Smooth muscle cell (in vitro differentiated cells): Measurements from ENCODE around the gene PRR5. TPM values are rescaled to one million over a fixed set of nuclear protein-coding genes. Genes with fewer than 3 reads are reported as not detected.

ENCODE experiments used
- DNase-seq: peaks from one replicate; lab custom pipeline; 2025; ENCODE audit not compliant: unreplicated experiment; lab: John Stamatoyannopoulos, UW
- H2AFZ ChIP-seq: fragments of 200-600 bp; sonication (generic); 2 replicates; pipeline ENCODE4 v1.6.0; 2016; ENCODE audit warnings: antibody characterized with exemption, low read depth, mild to moderate bottlenecking
- H3F3A ChIP-seq: fragments of 200-600 bp; sonication (generic); 2 replicates; pipeline ENCODE4 v1.6.0; 2017; ENCODE audit warnings: antibody characterized with exemption, low read depth
- H3K27ac ChIP-seq: fragments of 200-600 bp; sonication (generic); 2 replicates; pipeline ENCODE4 v1.5.1; 2016; ENCODE audit warnings: low read depth, mild to moderate bottlenecking
- H3K27me3 ChIP-seq: fragments of 200-600 bp; sonication (generic); 2 replicates; pipeline ENCODE4 v1.6.1; 2016; ENCODE audit warnings: low read depth, mild to moderate bottlenecking
- H3K36me3 ChIP-seq: fragments of 200-600 bp; sonication (generic); 2 replicates; pipeline ENCODE4 v1.5.1; 2016; ENCODE audit warnings: low read depth
- H3K4me1 ChIP-seq: fragments of 200-600 bp; sonication (generic); 2 replicates; pipeline ENCODE4 v1.5.1; 2016; ENCODE audit warnings: low read depth
- H3K4me2 ChIP-seq: fragments of 200-600 bp; sonication (generic); 2 replicates; pipeline ENCODE4 v1.6.0; 2016; ENCODE audit warnings: mild to moderate bottlenecking
- H3K4me3 ChIP-seq: fragments of 200-600 bp; sonication (generic); 2 replicates; pipeline ENCODE4 v1.5.1; 2016; ENCODE audit warnings: mild to moderate bottlenecking
- H3K79me2 ChIP-seq: fragments of 200-600 bp; sonication (generic); 2 replicates; pipeline ENCODE4 v1.6.0; 2016; ENCODE audit warnings: low read depth, mild to moderate bottlenecking
- H3K9ac ChIP-seq: fragments of 200-600 bp; sonication (generic); 2 replicates; pipeline ENCODE4 v1.6.0; 2016; ENCODE audit warnings: low read depth
- H3K9me3 ChIP-seq: fragments of 200-600 bp; sonication (generic); replicated peaks from 2 replicates; pipeline ENCODE4 v1.5.1; 2016; ENCODE audit warnings: low read depth
- H4K20me1 ChIP-seq: fragments of 200-600 bp; sonication (generic); 2 replicates; pipeline ENCODE4 v1.6.0; 2016; ENCODE audit warnings: low read depth
- WGBS: methylation state at CpG from one replicate; pipeline ENCODE4 v1.1.7; 2016; ENCODE audit warnings: low lambda C conversion rate; 5-methylcytosine and 5-hydroxymethylcytosine counted together
- polyA plus RNA-seq: library from polyadenylated mRNA; unstranded; fragments of >200 nt; fragmentation: Nextera tagmentation; extraction: Ambion mirVana; gene quantifications from 2 replicates; pipeline ENCODE4 v1.2.1, GENCODE V29; 2016
- total RNA-seq: library from RNA; depleted of rRNA; stranded (reverse); fragments of >200 nt; gene quantifications from 2 replicates; pipeline ENCODE4 v1.2.3, GENCODE V29; 2014
- TF ChIP-seq, protein P1 (sequence below): fragments of 200-600 bp; sonication (generic); IDR thresholded peaks from 2 replicates; pipeline ENCODE4 v1.5.1; 2017; ENCODE audit warnings: borderline replicate concordance, mild to moderate bottlenecking, antibody characterized with exemption; ENCODE audit not compliant: insufficient read depth, poor library complexity, severe bottlenecking

PRR5 gene
- total and polyA plus RNA-seq, 2 experiments from 2014 or later = 16.3 to 25.5 TPM

DNA sequence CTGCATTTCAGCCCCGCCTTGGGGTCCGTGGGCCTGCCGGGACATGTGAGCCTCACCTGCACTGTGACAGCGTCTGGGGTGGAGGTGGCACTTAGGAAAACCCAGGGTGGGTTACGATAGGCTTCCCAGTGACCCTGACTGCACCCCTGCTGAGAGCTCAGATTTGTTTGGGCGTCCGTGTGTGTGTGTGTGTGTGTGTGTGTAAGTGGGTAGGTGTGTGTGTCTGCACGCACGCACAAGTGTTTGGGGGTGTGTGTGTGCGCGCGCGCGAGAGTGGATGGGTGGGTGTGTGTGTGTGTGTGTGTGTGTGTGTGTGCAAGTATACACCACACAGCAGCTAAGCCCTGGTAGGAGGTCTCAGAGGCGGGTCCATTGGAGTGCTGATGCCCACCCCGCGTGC is 38.3 kb downstream of the PRR5 start:
- Histone ChIP-seq H3K9ac (no peak overlapping the region), H3K27ac (no peak overlapping the region), H3K27me3 (no peaks in the 10 kb centered on the region), H3F3A (no peaks in the 10 kb centered on the region), H3K36me3 (no peaks in the 10 kb centered on the region), H3K79me2 (no peaks in the 10 kb centered on the region), H3K4me3 (no peak overlapping the region), H4K20me1 (peaks cover 32% of the 10 kb centered on the region), H3K4me2 (no peak overlapping the region), H3K9me3 (no peaks in the 10 kb centered on the region), H3K4me1 (no peaks in the 10 kb centered on the region), H2AFZ (no peak overlapping the region)
- TF ChIP-seq, protein P1, sequence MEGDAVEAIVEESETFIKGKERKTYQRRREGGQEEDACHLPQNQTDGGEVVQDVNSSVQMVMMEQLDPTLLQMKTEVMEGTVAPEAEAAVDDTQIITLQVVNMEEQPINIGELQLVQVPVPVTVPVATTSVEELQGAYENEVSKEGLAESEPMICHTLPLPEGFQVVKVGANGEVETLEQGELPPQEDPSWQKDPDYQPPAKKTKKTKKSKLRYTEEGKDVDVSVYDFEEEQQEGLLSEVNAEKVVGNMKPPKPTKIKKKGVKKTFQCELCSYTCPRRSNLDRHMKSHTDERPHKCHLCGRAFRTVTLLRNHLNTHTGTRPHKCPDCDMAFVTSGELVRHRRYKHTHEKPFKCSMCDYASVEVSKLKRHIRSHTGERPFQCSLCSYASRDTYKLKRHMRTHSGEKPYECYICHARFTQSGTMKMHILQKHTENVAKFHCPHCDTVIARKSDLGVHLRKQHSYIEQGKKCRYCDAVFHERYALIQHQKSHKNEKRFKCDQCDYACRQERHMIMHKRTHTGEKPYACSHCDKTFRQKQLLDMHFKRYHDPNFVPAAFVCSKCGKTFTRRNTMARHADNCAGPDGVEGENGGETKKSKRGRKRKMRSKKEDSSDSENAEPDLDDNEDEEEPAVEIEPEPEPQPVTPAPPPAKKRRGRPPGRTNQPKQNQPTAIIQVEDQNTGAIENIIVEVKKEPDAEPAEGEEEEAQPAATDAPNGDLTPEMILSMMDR = no peak
- no peak for DNase-seq
- 94% methylated on average over 15 of the region's 17 CpGs for WGBS

DNA sequence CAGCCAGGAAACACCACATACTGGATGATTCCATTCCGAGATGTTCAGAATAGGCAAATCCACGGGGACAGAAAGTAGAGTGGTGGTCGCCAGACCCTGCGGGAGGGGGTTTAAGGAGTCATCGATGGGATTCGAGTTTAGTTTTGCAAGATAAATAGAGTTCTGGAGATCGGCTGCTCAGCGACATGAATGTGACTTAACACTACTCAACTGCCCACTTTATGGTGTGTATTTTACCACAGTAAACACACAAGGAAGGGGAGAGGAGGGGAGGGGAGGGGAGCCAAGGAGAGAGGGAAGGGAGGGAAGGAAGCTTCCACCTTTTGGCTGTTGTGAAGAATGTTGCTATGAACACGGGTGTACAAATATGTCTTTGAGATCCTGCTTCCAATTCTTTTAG is 39.9 kb downstream of the PRR5 start:
- DNase-seq = no peak
- no peak overlapping the region for H3K4me3 ChIP-seq
- H3K27me3 ChIP-seq = no peaks in the 10 kb centered on the region
- no peaks in the 10 kb centered on the region for H3K9me3 ChIP-seq
- H3K79me2 ChIP-seq = no peaks in the 10 kb centered on the region
- peaks cover 23% of the 10 kb centered on the region for H4K20me1 ChIP-seq
- H3K4me2 ChIP-seq = no peak overlapping the region
- no peaks in the 10 kb centered on the region for H3F3A ChIP-seq
- no peak overlapping the region for H3K9ac ChIP-seq
- no peaks in the 10 kb centered on the region for H3K4me1 ChIP-seq
- no peak overlapping the region for H2AFZ ChIP-seq
- 86% methylated on average over 9 of the region's 9 CpGs for WGBS
- no peak overlapping the region for H3K27ac ChIP-seq
- H3K36me3 ChIP-seq = no peaks in the 10 kb centered on the region
- TF ChIP-seq, protein P1 = no peak

DNA sequence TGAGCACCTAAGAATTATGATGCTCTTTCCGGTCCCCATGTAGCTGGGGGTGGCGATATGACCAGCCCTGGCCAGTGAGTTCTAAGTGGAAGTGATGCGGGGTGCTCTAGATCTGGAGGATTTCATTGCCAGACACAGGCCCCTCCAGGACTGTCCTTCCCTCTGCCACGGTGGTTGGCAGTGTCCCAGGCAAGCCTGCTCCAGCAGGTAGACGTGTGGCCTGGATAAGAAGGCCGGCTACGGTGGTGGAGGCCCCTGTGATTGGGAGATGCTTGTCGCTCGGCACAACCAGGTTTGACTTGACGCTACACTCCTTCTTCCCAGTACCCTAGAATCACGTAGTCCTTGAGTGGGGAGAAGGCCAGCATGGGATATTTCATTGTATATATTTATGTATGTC is 41.2 kb downstream of the PRR5 start:
- Histone ChIP-seq H3K27me3 (no peaks in the 10 kb centered on the region), H3K4me2 (no peak overlapping the region), H3K9ac (no peak overlapping the region), H4K20me1 (peaks cover 14% of the 10 kb centered on the region), H3K79me2 (no peaks in the 10 kb centered on the region), H3F3A (no peaks in the 10 kb centered on the region), H3K4me1 (no peaks in the 10 kb centered on the region), H3K9me3 (no peaks in the 10 kb centered on the region), H2AFZ (no peak overlapping the region), H3K27ac (no peak overlapping the region), H3K4me3 (no peak overlapping the region), H3K36me3 (no peaks in the 10 kb centered on the region)
- DNase-seq = no peak
- TF ChIP-seq, protein P1 = no peak
- 93% methylated on average over 11 of the region's 11 CpGs for WGBS

DNA sequence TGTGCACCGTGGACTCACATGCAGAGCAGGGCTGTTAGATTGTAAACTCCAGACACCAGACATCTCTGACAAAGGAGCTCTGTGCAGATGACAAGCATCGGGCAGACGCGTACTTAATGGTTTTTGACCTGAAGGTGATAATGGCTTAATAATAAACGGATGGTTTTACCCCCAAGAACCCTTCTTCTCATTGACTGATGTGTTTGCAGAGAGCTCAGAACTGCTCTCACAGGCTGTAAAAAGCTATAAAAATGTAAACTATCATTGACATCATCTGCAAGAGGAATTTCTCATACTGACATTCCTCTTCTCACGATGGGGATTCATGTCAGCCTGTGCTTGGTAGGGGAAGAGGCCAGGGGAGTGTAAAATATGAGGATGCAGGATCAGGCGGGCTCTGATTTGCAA is 41.8 kb downstream of the PRR5 start:
- DNase-seq = no peak
- TF ChIP-seq, protein P1 = no peak
- Histone ChIP-seq H3K4me2 (no peak overlapping the region), H3K27me3 (no peaks in the 10 kb centered on the region), H4K20me1 (peaks cover 9% of the 10 kb centered on the region), H3K4me3 (no peak overlapping the region), H3K4me1 (no peaks in the 10 kb centered on the region), H3F3A (no peaks in the 10 kb centered on the region), H3K79me2 (no peaks in the 10 kb centered on the region), H2AFZ (no peak overlapping the region), H3K9me3 (no peaks in the 10 kb centered on the region), H3K36me3 (no peaks in the 10 kb centered on the region), H3K9ac (no peak overlapping the region), H3K27ac (no peak overlapping the region)
- WGBS = 19% methylated on average over 7 of the region's 7 CpGs
